ENCODE measurements around the gene ASZ1. TPM values are rescaled to one million over a fixed set of nuclear protein-coding genes. Genes with fewer than 3 reads are reported as not detected.

The ASZ1 gene
- total RNA-seq, 4 donors from 2014 or later, result not detected

DNA sequence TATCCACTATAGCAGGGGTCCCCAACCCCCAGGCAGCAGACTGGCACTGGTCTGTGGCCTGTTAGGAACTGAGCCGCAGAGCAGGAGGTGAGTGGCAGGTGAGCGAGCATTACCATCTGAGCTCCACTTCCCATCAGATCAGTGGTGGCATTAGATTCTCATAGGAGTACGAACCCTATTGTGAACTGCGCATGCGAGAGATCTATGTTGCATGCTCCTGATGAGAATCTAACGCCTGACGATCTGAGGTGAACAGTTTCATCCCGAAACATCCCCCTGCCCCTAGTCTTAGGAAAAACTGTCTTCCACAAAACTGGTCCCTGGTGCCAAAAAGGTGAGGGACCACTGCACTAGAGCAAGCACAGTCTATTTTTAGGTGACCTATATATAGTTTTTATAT lies 23.6 kb downstream of the ASZ1 start:
- 100% methylated on average over 7 of the region's 8 CpGs for WGBS
- no peak for DNase-seq (ENCODE audit: extremely low spot score)
- H3K27ac ChIP-seq (replicated peaks in 1 of 4), result no peak overlapping the region
- no peaks in the 10 kb centered on the region for H3K4me1 ChIP-seq
- intact Hi-C loops (cut with DNase I), result no loop called here
- TF ChIP-seq POLR2AphosphoS5 (IDR thresholded peaks at IDR 0.05) (no peak), POLR2A (IDR thresholded peaks at IDR 0.05; ENCODE audit: low read depth) (no peak), EP300 (IDR thresholded peaks at IDR 0.05) (no peak)
- TF ChIP-seq, protein P1, sequence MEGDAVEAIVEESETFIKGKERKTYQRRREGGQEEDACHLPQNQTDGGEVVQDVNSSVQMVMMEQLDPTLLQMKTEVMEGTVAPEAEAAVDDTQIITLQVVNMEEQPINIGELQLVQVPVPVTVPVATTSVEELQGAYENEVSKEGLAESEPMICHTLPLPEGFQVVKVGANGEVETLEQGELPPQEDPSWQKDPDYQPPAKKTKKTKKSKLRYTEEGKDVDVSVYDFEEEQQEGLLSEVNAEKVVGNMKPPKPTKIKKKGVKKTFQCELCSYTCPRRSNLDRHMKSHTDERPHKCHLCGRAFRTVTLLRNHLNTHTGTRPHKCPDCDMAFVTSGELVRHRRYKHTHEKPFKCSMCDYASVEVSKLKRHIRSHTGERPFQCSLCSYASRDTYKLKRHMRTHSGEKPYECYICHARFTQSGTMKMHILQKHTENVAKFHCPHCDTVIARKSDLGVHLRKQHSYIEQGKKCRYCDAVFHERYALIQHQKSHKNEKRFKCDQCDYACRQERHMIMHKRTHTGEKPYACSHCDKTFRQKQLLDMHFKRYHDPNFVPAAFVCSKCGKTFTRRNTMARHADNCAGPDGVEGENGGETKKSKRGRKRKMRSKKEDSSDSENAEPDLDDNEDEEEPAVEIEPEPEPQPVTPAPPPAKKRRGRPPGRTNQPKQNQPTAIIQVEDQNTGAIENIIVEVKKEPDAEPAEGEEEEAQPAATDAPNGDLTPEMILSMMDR (IDR thresholded peaks at IDR 0.05), result no peak
- H3K9me3 ChIP-seq, result peaks cover 0 to 3% (median 0%) of the 10 kb centered on the region in 4 donors
- no peak overlapping the region for H3K4me3 ChIP-seq
- no peaks in the 10 kb centered on the region for H3K36me3 ChIP-seq
- H3K27me3 ChIP-seq, result no peaks in the 10 kb centered on the region

DNA sequence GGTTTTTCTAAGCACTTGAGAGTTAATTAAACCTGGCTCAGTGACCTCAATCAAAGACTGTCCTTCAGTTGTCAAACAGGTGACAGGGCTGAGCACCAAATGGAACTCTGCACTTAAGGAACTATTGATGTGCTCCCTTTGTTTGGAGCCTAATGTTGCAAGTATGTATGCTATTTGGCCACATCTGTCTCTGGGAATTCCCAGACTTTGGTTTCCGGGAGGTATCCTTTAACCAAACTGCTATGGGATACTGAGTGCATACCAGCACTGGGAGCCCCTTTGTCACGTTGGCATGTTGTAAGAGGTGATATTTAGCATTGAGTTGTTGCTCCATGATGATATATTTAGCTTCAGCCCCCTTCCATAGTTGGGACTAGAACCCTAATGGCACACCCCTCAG lies 25.2 kb downstream of the ASZ1 start:
- DNase-seq (ENCODE audit: extremely low spot score), result no peak
- Histone ChIP-seq H3K4me3 (no peak overlapping the region), H3K27me3 (no peaks in the 10 kb centered on the region), H3K4me1 (no peaks in the 10 kb centered on the region), H3K9me3 (peaks cover 0 to 3% (median 0%) of the 10 kb centered on the region in 4 donors), H3K36me3 (no peaks in the 10 kb centered on the region), H3K27ac (replicated peaks in 1 of 4) (no peak overlapping the region)
- intact Hi-C loops (cut with DNase I), result no loop called here
- 94% methylated on average over 2 of the region's 2 CpGs for WGBS
- TF ChIP-seq, protein P1 (IDR thresholded peaks at IDR 0.05), result no peak
- TF ChIP-seq EP300 (IDR thresholded peaks at IDR 0.05), result no peak
- no peak for TF ChIP-seq POLR2A (IDR thresholded peaks at IDR 0.05; ENCODE audit: low read depth)
- no peak for TF ChIP-seq POLR2AphosphoS5 (IDR thresholded peaks at IDR 0.05)

DNA sequence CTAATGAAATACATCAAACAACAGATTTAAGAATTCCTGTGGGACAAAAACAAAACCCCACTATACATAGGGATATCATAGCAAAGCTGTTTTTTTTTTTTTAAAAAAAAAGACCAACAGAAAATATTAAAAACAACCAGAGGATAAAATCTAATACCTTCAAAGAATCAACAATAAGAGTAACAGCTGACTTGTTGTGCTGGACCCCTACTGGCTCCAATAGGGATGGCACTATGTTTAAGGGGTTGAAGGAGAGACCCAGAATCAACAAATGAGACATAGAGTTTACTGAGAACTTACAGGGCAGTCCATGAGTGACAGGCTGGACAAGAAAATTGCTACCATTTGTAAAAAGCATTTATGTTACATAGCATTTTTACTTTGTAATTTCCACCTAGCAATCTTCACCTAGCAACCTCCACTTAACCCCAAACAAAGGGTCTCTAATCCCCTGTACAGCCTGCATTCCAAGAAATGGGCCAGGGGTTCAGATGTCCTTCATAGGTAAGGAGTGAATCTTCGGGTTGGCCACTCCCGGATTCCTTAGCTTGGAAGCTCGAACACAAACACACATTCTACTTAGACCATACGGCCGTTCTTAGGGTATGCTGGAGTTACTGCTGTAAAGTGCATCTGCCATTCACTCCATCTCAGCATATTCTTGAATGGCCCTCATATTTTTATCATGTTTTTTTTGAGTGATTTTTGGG lies 25.8 kb downstream of the ASZ1 start:
- no peaks in the 10 kb centered on the region for H3K4me1 ChIP-seq
- TF ChIP-seq EP300 (IDR thresholded peaks at IDR 0.05), result no peak
- TF ChIP-seq POLR2AphosphoS5 (IDR thresholded peaks at IDR 0.05), result no peak
- TF ChIP-seq POLR2A (IDR thresholded peaks at IDR 0.05; ENCODE audit: low read depth), result no peak
- TF ChIP-seq, protein P1 (IDR thresholded peaks at IDR 0.05), result no peak
- 90% methylated on average over 5 of the region's 5 CpGs for WGBS
- H3K9me3 ChIP-seq, result peaks cover 0 to 3% (median 0%) of the 10 kb centered on the region in 4 donors
- H3K36me3 ChIP-seq, result no peaks in the 10 kb centered on the region
- H3K4me3 ChIP-seq, result no peak overlapping the region
- H3K27me3 ChIP-seq, result no peaks in the 10 kb centered on the region
- DNase-seq (ENCODE audit: extremely low spot score), result no peak
- intact Hi-C loops (cut with DNase I), result no loop called here
- no peak overlapping the region for H3K27ac ChIP-seq (replicated peaks in 1 of 4)

DNA sequence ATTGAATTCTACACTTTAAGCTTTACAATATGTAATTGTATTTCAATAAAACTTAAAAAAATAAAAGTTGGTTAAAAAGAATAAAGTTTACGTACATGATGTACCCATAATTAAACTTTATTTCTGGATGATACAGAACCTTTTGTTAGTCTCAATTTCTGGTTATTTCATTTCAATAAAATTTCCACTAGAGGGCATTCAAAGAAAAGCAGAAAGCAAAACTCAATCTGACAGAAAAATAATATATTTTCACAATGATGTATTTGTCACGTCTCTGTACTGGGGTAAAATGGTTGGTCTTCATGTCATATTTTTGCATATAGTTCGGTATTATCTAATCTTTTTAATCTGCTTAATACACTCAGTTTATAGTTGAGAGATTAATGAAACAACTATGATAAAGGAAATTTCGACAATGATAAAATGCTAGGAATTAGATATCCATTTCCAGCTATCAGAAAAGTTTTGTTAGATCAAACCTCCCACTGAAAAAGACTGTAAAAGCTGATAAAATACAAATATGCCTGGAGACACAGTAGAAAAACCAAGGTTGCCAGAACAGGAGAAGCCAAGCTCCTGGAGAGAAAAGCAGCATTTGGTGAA lies 27.4 kb downstream of the ASZ1 start:
- intact Hi-C loops (cut with DNase I), result no loop called here
- TF ChIP-seq, protein P1 (IDR thresholded peaks at IDR 0.05), result peak in 1 of 3 experiments; percentile 31
- no peak for TF ChIP-seq POLR2AphosphoS5 (IDR thresholded peaks at IDR 0.05)
- no peaks in the 10 kb centered on the region for H3K4me1 ChIP-seq
- no peak for DNase-seq (ENCODE audit: extremely low spot score)
- H3K27ac ChIP-seq (replicated peaks in 1 of 4), result no peak overlapping the region
- H3K9me3 ChIP-seq, result no peaks in the 10 kb centered on the region
- no peak overlapping the region for H3K4me3 ChIP-seq
- 36% methylated on average over 4 of the region's 4 CpGs for WGBS
- no peaks in the 10 kb centered on the region for H3K27me3 ChIP-seq
- no peaks in the 10 kb centered on the region for H3K36me3 ChIP-seq
